Panc1 (cell line): Measurements from ENCODE around the gene HINT3.

Experiments
- POLR2AphosphoS5 ChIP-seq: IDR thresholded peaks from 2 replicates; pipeline ENCODE4 v1.6.1; 2012; ENCODE audit warnings: mild to moderate bottlenecking, low read depth, low read length, moderate library complexity
- SIN3A ChIP-seq: IDR thresholded peaks from 2 replicates; pipeline ENCODE4 v1.6.1; 2012; ENCODE audit warnings: low read depth, mild to moderate bottlenecking, low read length, moderate library complexity, borderline replicate concordance; ENCODE audit not compliant: insufficient read depth
- TCF7L2 ChIP-seq: IDR thresholded peaks from 2 replicates; pipeline ENCODE4 v1.6.1; 2011; ENCODE audit warnings: mild to moderate bottlenecking, low read depth, low read length, inconsistent platforms
- TF ChIP-seq, protein P1 (sequence below): fragments of 450-650 bp; IDR thresholded peaks from 2 replicates; pipeline ENCODE4 v1.5.1; 2017; ENCODE audit warnings: mild to moderate bottlenecking
- TF ChIP-seq, protein P2 (sequence below), 2 experiments: IDR thresholded peaks; 2 replicates each; pipeline ENCODE4 v1.6.1; 2011 to 2012; ENCODE audit warnings: low read depth in 2 of 2, control low read depth in 1 of 2, low read length in 1 of 2, mild to moderate bottlenecking in 1 of 2, moderate library complexity in 1 of 2; ENCODE audit not compliant: insufficient read depth in 1 of 2

DNA sequence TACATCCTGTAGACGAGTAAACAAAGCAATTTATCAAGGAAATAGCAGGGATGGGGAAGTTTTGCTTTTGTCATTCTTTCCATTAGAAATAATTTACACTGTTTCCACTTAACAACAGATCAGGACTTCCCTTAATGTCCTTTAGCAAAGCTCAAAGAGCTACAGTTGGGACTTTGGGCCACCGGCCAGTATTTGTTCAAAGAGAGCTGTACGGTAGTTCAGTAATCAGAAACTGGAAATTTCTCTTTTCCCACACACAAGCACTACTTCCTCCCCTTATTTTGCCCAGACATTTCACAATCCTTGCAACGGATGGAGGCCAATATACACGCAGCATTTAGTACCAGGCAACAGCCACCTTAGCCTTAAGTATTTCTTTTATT, 12.1 kb upstream of the HINT3 start:
- TF ChIP-seq, protein P1, sequence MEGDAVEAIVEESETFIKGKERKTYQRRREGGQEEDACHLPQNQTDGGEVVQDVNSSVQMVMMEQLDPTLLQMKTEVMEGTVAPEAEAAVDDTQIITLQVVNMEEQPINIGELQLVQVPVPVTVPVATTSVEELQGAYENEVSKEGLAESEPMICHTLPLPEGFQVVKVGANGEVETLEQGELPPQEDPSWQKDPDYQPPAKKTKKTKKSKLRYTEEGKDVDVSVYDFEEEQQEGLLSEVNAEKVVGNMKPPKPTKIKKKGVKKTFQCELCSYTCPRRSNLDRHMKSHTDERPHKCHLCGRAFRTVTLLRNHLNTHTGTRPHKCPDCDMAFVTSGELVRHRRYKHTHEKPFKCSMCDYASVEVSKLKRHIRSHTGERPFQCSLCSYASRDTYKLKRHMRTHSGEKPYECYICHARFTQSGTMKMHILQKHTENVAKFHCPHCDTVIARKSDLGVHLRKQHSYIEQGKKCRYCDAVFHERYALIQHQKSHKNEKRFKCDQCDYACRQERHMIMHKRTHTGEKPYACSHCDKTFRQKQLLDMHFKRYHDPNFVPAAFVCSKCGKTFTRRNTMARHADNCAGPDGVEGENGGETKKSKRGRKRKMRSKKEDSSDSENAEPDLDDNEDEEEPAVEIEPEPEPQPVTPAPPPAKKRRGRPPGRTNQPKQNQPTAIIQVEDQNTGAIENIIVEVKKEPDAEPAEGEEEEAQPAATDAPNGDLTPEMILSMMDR = no peak
- TF ChIP-seq POLR2AphosphoS5 (no peak), TCF7L2 (no peak), SIN3A (no peak)
- TF ChIP-seq, protein P2, sequence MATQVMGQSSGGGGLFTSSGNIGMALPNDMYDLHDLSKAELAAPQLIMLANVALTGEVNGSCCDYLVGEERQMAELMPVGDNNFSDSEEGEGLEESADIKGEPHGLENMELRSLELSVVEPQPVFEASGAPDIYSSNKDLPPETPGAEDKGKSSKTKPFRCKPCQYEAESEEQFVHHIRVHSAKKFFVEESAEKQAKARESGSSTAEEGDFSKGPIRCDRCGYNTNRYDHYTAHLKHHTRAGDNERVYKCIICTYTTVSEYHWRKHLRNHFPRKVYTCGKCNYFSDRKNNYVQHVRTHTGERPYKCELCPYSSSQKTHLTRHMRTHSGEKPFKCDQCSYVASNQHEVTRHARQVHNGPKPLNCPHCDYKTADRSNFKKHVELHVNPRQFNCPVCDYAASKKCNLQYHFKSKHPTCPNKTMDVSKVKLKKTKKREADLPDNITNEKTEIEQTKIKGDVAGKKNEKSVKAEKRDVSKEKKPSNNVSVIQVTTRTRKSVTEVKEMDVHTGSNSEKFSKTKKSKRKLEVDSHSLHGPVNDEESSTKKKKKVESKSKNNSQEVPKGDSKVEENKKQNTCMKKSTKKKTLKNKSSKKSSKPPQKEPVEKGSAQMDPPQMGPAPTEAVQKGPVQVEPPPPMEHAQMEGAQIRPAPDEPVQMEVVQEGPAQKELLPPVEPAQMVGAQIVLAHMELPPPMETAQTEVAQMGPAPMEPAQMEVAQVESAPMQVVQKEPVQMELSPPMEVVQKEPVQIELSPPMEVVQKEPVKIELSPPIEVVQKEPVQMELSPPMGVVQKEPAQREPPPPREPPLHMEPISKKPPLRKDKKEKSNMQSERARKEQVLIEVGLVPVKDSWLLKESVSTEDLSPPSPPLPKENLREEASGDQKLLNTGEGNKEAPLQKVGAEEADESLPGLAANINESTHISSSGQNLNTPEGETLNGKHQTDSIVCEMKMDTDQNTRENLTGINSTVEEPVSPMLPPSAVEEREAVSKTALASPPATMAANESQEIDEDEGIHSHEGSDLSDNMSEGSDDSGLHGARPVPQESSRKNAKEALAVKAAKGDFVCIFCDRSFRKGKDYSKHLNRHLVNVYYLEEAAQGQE (IDR thresholded peaks at IDR 0.05; ENCODE audit: insufficient read depth in 1 of 2, low read depth in 2 of 2, low read length in 1 of 2) = no peak
